Measurements from ENCODE around the gene SLC2A14.
"Not testable (repeated sequence)": the region's sequence is repeated elsewhere in the genome, so short reads cannot be mapped to it uniquely, and the experiment has no call there.

The SLC2A14 gene

DNA sequence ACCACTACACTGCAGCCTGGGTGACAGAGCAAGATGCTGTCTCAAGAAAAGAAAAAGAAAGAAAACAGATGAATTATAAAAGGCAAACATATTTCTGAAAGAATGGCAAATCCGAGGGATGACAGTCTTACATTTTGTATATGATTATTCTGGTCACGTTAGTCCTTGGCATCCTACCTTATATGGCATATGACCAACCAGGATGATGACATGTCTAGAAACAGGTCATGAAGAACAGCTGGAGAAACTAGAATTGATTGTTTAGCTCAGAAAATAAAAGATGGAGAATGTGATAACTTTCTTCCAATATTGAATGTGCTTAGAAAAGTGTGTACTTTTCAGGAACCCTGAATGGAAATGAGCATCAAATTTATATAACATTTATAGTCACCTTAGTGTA is 19.2 kb downstream of the SLC2A14 start:
- Histone ChIP-seq H3K36me3 (ENCODE audit: control insufficient read depth, insufficient read depth, low read length) (no peaks in the 10 kb centered on the region), H3K4me1 (no peaks in the 10 kb centered on the region), H3K9me3 (ENCODE audit: control insufficient read depth, low read length) (no peaks in the 10 kb centered on the region), H3K9ac (no peak overlapping the region), H3K4me3 (ENCODE audit: low read depth, low read length) (no peak overlapping the region), H3K79me2 (no peaks in the 10 kb centered on the region), H2AFZ (no peak overlapping the region), H3K27me3 (ENCODE audit: control insufficient read depth, insufficient read depth, low read length) (no peaks in the 10 kb centered on the region), H3K27ac (no peak overlapping the region), H3K4me2 (ENCODE audit: low read length) (no peak overlapping the region)
- TF ChIP-seq, protein P1, sequence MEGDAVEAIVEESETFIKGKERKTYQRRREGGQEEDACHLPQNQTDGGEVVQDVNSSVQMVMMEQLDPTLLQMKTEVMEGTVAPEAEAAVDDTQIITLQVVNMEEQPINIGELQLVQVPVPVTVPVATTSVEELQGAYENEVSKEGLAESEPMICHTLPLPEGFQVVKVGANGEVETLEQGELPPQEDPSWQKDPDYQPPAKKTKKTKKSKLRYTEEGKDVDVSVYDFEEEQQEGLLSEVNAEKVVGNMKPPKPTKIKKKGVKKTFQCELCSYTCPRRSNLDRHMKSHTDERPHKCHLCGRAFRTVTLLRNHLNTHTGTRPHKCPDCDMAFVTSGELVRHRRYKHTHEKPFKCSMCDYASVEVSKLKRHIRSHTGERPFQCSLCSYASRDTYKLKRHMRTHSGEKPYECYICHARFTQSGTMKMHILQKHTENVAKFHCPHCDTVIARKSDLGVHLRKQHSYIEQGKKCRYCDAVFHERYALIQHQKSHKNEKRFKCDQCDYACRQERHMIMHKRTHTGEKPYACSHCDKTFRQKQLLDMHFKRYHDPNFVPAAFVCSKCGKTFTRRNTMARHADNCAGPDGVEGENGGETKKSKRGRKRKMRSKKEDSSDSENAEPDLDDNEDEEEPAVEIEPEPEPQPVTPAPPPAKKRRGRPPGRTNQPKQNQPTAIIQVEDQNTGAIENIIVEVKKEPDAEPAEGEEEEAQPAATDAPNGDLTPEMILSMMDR (IDR thresholded peaks at IDR 0.05), result no peak

DNA sequence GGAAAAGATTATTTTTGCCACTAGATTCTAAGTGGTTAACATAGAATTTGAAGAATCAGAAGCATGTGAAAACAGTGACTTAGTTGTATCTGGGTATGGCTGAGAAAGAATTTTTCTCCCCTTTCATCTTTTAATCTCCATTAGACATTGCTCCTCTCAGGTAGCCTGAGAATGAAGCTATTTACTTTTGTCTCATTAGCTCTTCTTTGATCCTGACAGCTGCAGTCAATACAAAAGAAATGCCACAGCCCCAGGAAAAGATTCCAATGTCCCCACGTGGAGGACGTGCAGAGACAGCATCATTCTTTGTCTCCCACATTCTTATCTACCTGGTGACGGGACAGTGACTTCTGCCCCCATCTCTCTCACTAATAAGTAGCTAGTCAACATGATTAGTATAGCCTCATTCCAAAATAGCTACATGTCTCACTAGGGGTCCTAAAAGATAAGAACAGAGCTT is 21.1 kb downstream of the SLC2A14 start:
- H3K79me2 ChIP-seq; H3K27ac ChIP-seq; H3K27me3 ChIP-seq (ENCODE audit: control insufficient read depth, insufficient read depth, low read length); H2AFZ ChIP-seq; H3K9ac ChIP-seq; H3K4me3 ChIP-seq (ENCODE audit: low read depth, low read length); H3K36me3 ChIP-seq (ENCODE audit: control insufficient read depth, insufficient read depth, low read length); H3K9me3 ChIP-seq (ENCODE audit: control insufficient read depth, low read length); H3K4me2 ChIP-seq (ENCODE audit: low read length); H3K4me1 ChIP-seq: not testable (repeated sequence)

DNA sequence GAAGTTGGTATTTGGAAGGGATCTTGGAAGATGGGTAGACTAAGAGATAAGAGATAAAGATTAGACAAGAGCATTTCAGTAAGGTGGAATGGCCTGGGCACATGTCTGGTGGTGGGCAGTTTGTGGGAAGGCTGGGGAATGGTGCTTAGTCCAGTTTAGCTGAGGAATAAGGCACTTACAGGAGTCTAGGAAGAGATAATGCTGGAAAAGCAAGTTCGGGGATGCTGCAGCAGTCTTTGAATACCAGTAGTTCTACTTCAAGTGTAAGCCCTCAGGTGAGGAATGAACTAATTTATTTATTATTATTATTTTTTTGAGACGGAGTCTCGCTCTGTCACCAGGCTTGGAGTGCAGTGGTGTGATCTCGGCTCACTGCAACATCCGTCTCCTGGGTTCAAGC is 22.6 kb downstream of the SLC2A14 start:
- not testable (repeated sequence) for H3K36me3 ChIP-seq (ENCODE audit: control insufficient read depth, insufficient read depth, low read length); H3K79me2 ChIP-seq; H3K9ac ChIP-seq; H3K27me3 ChIP-seq (ENCODE audit: control insufficient read depth, insufficient read depth, low read length); H3K9me3 ChIP-seq (ENCODE audit: control insufficient read depth, low read length); H2AFZ ChIP-seq; H3K4me1 ChIP-seq; H3K27ac ChIP-seq; H3K4me2 ChIP-seq (ENCODE audit: low read length); H3K4me3 ChIP-seq (ENCODE audit: low read depth, low read length)

DNA sequence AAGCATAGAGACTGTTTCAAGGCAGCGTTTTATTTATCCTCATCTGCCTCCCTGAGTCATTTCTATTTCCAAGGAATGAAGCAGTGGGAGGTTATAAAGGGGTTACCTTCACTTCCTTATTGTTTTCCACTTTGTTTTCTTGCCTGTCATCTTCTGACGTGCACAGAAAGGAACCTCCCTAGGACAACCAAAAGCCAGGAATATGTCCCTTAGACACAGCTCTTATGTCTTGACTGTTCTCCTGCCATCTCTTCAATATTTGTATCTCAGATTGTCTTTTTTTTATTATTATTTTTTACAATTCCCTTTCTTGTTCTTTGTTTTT is 24.7 kb downstream of the SLC2A14 start:
- H3K27ac ChIP-seq; H2AFZ ChIP-seq; H3K27me3 ChIP-seq (ENCODE audit: control insufficient read depth, insufficient read depth, low read length): not testable (repeated sequence)

DNA sequence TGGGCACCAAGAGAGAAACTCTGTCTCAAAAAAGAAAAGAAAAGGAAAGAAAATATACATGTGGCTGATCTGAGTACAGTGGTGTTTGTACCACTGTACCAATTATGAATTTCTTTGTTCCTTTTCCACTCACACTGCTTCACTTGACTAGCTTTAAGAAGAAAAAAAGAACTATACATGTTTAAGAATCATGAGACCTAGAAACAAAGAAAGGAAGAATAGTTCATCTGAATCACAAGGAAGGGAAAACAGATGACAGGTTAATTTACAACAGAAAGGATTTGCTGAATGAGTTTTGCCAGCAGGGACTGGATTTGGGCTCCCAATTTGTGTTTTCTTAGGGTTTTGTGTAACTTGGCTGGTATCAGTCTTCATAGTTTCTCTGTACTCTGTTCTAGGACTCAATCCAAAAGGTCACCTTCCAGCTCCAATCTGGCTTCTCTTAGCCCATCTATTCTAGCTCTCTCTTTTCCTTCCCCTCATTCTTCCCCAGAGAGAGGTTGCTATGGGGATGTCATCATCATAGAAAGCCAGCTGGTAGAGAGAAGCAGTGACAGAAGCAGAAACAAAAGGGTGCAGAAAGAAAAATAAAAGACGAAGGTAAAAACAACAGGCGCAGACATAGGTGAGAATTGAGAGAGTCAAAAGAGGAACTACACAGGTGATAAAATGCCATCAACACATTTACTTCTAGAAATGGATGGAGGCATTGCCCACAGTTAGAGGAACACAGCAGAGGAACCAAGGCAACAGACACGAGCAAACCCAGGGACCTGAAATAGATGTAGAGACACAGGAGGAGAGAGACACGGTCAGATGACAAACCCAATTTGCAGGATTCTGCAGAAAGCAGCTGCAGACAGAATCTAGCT is 25.3 kb downstream of the SLC2A14 start:
- not testable (repeated sequence) for H3K4me1 ChIP-seq; H3K27me3 ChIP-seq (ENCODE audit: control insufficient read depth, insufficient read depth, low read length); H3K4me2 ChIP-seq (ENCODE audit: low read length); H3K9me3 ChIP-seq (ENCODE audit: control insufficient read depth, low read length); H2AFZ ChIP-seq; H3K36me3 ChIP-seq (ENCODE audit: control insufficient read depth, insufficient read depth, low read length); H3K79me2 ChIP-seq; H3K9ac ChIP-seq; H3K4me3 ChIP-seq (ENCODE audit: low read depth, low read length); H3K27ac ChIP-seq

More for the DNA sequence above, 24.7 kb downstream of the SLC2A14 start:
- H3K36me3 ChIP-seq (ENCODE audit: control insufficient read depth, insufficient read depth, low read length); H3K4me2 ChIP-seq (ENCODE audit: low read length); H3K4me3 ChIP-seq (ENCODE audit: low read depth, low read length); H3K9ac ChIP-seq; H3K9me3 ChIP-seq (ENCODE audit: control insufficient read depth, low read length); H3K79me2 ChIP-seq; H3K4me1 ChIP-seq: not testable (repeated sequence)

DNA sequence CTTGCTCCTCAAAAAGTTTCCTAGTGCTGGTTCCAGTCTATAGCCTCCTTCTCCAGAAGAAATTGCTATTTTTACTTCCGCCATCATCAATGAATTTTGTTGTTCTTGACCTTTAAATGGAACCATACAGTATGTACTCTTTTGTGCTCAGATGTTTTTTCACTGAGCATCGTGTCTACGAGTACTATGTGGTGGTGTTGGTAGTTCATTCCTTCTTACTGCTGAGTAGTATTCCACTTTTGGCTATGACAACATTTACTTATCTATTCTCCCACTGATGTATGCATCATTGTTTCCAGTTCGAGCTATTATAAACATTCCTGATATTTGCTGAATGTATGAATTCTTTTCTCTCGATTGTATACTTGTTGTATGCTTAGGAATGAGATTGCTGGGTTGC is 28.6 kb downstream of the SLC2A14 start:
- H3K9me3 ChIP-seq (ENCODE audit: control insufficient read depth, low read length), result no peaks in the 10 kb centered on the region
- H3K27ac ChIP-seq, result no peak overlapping the region
- no peak overlapping the region for H3K9ac ChIP-seq
- no peak overlapping the region for H3K4me2 ChIP-seq (ENCODE audit: low read length)
- TF ChIP-seq, protein P1 (IDR thresholded peaks at IDR 0.05), result no peak
- no peaks in the 10 kb centered on the region for H3K4me1 ChIP-seq
- no peaks in the 10 kb centered on the region for H3K27me3 ChIP-seq (ENCODE audit: control insufficient read depth, insufficient read depth, low read length)
- no peak overlapping the region for H3K4me3 ChIP-seq (ENCODE audit: low read depth, low read length)
- H3K36me3 ChIP-seq (ENCODE audit: control insufficient read depth, insufficient read depth, low read length), result no peaks in the 10 kb centered on the region
- no peak overlapping the region for H2AFZ ChIP-seq
- H3K79me2 ChIP-seq, result no peaks in the 10 kb centered on the region

DNA sequence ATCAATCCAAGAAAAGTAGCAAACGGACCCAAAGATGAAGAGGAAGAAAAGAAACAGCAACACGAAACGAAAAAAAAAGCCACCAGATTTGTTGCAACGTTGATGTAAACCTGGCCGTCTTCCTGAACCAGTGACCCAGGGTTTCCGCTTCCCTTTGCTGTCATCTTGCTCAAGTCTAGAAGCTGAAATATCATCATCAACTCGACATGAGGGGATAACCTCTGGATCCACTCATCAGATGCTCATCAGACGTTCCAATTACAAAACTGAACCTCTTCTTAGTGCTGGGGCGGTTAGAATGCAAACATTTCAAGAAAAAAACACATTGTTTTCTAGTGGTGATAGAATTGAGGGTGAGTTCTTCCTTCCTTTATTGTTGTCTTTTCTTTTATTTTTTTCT is 29.1 kb downstream of the SLC2A14 start:
- not testable (repeated sequence) for H3K9me3 ChIP-seq (ENCODE audit: control insufficient read depth, low read length); H3K27me3 ChIP-seq (ENCODE audit: control insufficient read depth, insufficient read depth, low read length); H3K4me3 ChIP-seq (ENCODE audit: low read depth, low read length); H3K9ac ChIP-seq; H2AFZ ChIP-seq; H3K36me3 ChIP-seq (ENCODE audit: control insufficient read depth, insufficient read depth, low read length); H3K27ac ChIP-seq; H3K79me2 ChIP-seq; H3K4me2 ChIP-seq (ENCODE audit: low read length); H3K4me1 ChIP-seq

DNA sequence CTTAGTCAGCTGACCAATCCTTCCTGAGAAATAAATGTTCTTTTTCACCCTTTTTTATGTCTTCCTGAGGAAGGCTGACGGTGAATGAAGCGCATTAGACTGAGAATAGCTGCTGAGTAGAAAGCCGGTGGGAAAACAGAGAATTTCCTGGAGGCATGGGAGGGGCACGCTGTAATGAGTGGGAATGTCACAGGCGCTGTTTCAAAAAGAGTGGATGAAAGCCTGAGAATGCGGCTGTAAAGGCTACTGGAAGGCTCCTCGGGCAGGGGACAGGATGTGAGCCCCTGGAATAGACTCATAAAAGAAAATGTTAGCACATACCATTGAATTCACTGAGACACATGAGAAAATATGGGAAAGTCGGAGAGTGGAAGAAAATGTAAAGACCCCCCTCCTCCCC is 29.6 kb downstream of the SLC2A14 start:
- not testable (repeated sequence) for H3K4me2 ChIP-seq (ENCODE audit: low read length); H3K4me3 ChIP-seq (ENCODE audit: low read depth, low read length); H3K27ac ChIP-seq; H3K9ac ChIP-seq; H2AFZ ChIP-seq; H3K27me3 ChIP-seq (ENCODE audit: control insufficient read depth, insufficient read depth, low read length); H3K79me2 ChIP-seq; H3K9me3 ChIP-seq (ENCODE audit: control insufficient read depth, low read length); H3K4me1 ChIP-seq; H3K36me3 ChIP-seq (ENCODE audit: control insufficient read depth, insufficient read depth, low read length)

DNA sequence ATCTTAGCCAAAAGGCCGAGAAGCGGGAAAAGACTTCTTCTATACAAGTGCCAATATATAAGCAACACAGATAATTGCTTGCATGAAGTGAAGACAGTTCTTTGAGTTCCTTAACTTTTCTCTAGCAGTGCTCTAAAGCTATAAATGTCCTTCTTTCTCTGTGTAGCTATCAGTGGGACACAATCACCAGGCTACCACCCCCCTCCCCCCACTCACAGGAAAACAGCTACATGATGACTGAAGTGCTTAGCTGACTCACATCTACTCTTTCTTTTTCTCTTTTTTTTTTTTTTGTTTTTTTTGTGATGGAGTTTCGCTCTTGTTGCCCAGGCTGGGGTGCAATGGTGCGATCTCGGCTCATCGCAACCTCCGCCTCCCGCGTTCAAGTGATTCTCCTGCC is 30.3 kb downstream of the SLC2A14 start:
- H3K4me1 ChIP-seq; H3K4me2 ChIP-seq (ENCODE audit: low read length); H3K27ac ChIP-seq; H3K4me3 ChIP-seq (ENCODE audit: low read depth, low read length); H2AFZ ChIP-seq; H3K79me2 ChIP-seq; H3K36me3 ChIP-seq (ENCODE audit: control insufficient read depth, insufficient read depth, low read length); H3K9me3 ChIP-seq (ENCODE audit: control insufficient read depth, low read length); H3K9ac ChIP-seq; H3K27me3 ChIP-seq (ENCODE audit: control insufficient read depth, insufficient read depth, low read length): not testable (repeated sequence)

Data from parathyroid adenoma (tissue), 2 donors.